DND-41 (cell line): ENCODE results near the gene RASGRF2.

Experiments
- ATAC-seq: fragments of 200-7000 bp; cut with Tn5 transposase; 3 replicates; pipeline ENCODE4 v1.9.1; 2021; ENCODE audit warnings: low read depth; ENCODE audit not compliant: insufficient read depth
- DNase-seq: peaks from one replicate; pipeline ENCODE4 v3.0.0-alpha.2; 2020
- H2AFZ ChIP-seq: 2 replicates; pipeline ENCODE4 v1.6.0; 2012; ENCODE audit warnings: low read depth, low read length
- H3K27ac ChIP-seq: 2 replicates; pipeline ENCODE4 v1.5.1; 2012; ENCODE audit warnings: low read length, inconsistent platforms
- H3K27me3 ChIP-seq: fragments of 200-600 bp; sonication (generic); 2 replicates; pipeline ENCODE4 v1.6.0; 2012; ENCODE audit warnings: low read length, mild to moderate bottlenecking, inconsistent platforms; ENCODE audit not compliant: insufficient read depth, poor library complexity
- H3K36me3 ChIP-seq: 2 replicates; pipeline ENCODE4 v1.5.1; 2012; ENCODE audit warnings: low read length, inconsistent platforms; ENCODE audit not compliant: insufficient read depth
- H3K4me1 ChIP-seq: 2 replicates; pipeline ENCODE4 v1.5.1; 2012; ENCODE audit warnings: mild to moderate bottlenecking, low read length; ENCODE audit not compliant: insufficient read depth
- H3K4me2 ChIP-seq: 2 replicates; pipeline ENCODE4 v1.6.0; 2012; ENCODE audit warnings: mild to moderate bottlenecking, moderate library complexity, low read length, inconsistent platforms; ENCODE audit not compliant: insufficient read depth
- H3K4me3 ChIP-seq, 2 experiments: fragments of 200-600 bp in 1 of 2; shearing (Covaris generic) in 1 of 2; 2 replicates each; pipeline ENCODE4 v1.5.1; 2012 to 2016; ENCODE audit warnings: inconsistent platforms in 2 of 2, low read length in 2 of 2, mild to moderate bottlenecking in 2 of 2, low read depth in 1 of 2, moderate library complexity in 1 of 2
- H3K79me2 ChIP-seq: 2 replicates; pipeline ENCODE4 v1.6.0; 2012; ENCODE audit warnings: low read length, inconsistent platforms; ENCODE audit not compliant: insufficient read depth
- H3K9ac ChIP-seq: 2 replicates; pipeline ENCODE4 v1.6.0; 2012; ENCODE audit warnings: low read depth, mild to moderate bottlenecking, inconsistent platforms, low read length, moderate library complexity
- H3K9me3 ChIP-seq: 2 replicates; pipeline ENCODE4 v1.5.1; 2012; ENCODE audit warnings: low read length, moderate library complexity, mild to moderate bottlenecking, inconsistent platforms; ENCODE audit not compliant: insufficient read depth, severe bottlenecking
- H4K20me1 ChIP-seq: 2 replicates; pipeline ENCODE4 v1.6.0; 2012; ENCODE audit warnings: low read length; ENCODE audit not compliant: insufficient read depth
- EZH2 ChIP-seq: IDR thresholded peaks from 3 replicates; pipeline ENCODE4 v1.6.1; 2012; ENCODE audit warnings: borderline replicate concordance, low read depth, mild to moderate bottlenecking, moderate library complexity, low read length, inconsistent platforms; ENCODE audit not compliant: severe bottlenecking
- TF ChIP-seq, protein P1 (sequence below): IDR thresholded peaks from 2 replicates; pipeline ENCODE4 v1.5.1; 2012; ENCODE audit warnings: borderline replicate concordance, low read length, moderate library complexity, mild to moderate bottlenecking; ENCODE audit not compliant: poor library complexity, severe bottlenecking; ENCODE audit errors: extremely low read depth

The RASGRF2 gene

DNA sequence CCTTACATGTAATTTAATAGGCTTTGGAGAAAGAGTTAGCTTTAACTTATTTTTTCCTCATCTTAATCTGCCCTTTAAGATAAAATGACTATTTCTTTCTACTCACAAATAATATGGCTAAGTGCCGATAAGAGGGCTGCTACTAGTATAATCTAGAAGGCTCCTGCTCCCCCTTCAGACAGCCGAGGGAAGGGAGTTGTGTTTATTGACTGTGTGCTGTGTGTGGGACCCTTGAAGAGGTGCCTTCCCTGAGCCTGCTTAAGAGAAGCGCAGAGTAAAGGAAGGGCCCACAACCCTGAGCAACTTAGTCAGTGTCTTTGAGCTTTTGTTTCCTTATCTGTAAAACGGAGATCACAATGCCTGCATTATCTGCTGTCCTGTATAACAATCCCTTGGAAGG is 244.9 kb downstream of the RASGRF2 start:
- H3K4me1 ChIP-seq = no peaks in the 10 kb centered on the region

DNA sequence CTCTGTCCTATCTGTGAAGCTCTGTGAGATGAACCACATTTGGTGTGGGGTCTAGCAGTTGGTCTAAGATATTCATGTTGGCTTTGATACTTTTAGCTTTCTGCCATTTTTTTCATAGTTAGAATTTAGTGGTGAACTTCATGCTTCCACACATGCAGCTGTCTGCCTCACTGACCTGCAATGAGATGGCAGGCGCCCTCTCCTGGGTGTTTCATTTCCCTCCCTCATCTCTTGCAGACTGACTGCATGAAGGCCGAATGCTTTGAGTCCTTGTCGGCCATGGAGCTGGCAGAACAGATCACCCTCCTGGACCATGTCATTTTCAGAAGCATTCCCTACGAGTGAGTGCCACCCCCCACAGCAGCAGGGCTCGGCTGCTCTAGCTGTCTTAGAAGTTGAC is 246.8 kb downstream of the RASGRF2 start:
- ATAC-seq = peak; percentile 53; the same call in 1 of the 3 replicates
- H4K20me1 ChIP-seq = no peaks in the 10 kb centered on the region
- H3K36me3 ChIP-seq = no peaks in the 10 kb centered on the region
- no peaks in the 10 kb centered on the region for H3K4me1 ChIP-seq
- no peak overlapping the region for H3K4me2 ChIP-seq
- no peaks in the 10 kb centered on the region for H3K9me3 ChIP-seq
- H3K27ac ChIP-seq = no peak overlapping the region
- no peaks in the 10 kb centered on the region for H3K27me3 ChIP-seq
- no peak overlapping the region for H3K4me3 ChIP-seq
- no peak overlapping the region for H2AFZ ChIP-seq
- H3K9ac ChIP-seq = no peak overlapping the region
- TF ChIP-seq EZH2 = no peak
- TF ChIP-seq, protein P1, sequence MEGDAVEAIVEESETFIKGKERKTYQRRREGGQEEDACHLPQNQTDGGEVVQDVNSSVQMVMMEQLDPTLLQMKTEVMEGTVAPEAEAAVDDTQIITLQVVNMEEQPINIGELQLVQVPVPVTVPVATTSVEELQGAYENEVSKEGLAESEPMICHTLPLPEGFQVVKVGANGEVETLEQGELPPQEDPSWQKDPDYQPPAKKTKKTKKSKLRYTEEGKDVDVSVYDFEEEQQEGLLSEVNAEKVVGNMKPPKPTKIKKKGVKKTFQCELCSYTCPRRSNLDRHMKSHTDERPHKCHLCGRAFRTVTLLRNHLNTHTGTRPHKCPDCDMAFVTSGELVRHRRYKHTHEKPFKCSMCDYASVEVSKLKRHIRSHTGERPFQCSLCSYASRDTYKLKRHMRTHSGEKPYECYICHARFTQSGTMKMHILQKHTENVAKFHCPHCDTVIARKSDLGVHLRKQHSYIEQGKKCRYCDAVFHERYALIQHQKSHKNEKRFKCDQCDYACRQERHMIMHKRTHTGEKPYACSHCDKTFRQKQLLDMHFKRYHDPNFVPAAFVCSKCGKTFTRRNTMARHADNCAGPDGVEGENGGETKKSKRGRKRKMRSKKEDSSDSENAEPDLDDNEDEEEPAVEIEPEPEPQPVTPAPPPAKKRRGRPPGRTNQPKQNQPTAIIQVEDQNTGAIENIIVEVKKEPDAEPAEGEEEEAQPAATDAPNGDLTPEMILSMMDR = peak; percentile 53
- peak; percentile 16 for DNase-seq
- H3K79me2 ChIP-seq = no peaks in the 10 kb centered on the region

More for the DNA sequence above, 244.9 kb downstream of the RASGRF2 start:
- H4K20me1 ChIP-seq = no peaks in the 10 kb centered on the region
- H2AFZ ChIP-seq = no peak overlapping the region
- H3K27me3 ChIP-seq = no peaks in the 10 kb centered on the region
- no peak overlapping the region for H3K27ac ChIP-seq
- H3K4me2 ChIP-seq = no peak overlapping the region
- DNase-seq (no peak), ATAC-seq (no peak)
- TF ChIP-seq, protein P1 = peak; percentile 18
- no peak for TF ChIP-seq EZH2
- H3K36me3 ChIP-seq = no peaks in the 10 kb centered on the region
- no peaks in the 10 kb centered on the region for H3K79me2 ChIP-seq
- H3K9ac ChIP-seq = no peak overlapping the region
- no peaks in the 10 kb centered on the region for H3K9me3 ChIP-seq
- no peak overlapping the region for H3K4me3 ChIP-seq

DNA sequence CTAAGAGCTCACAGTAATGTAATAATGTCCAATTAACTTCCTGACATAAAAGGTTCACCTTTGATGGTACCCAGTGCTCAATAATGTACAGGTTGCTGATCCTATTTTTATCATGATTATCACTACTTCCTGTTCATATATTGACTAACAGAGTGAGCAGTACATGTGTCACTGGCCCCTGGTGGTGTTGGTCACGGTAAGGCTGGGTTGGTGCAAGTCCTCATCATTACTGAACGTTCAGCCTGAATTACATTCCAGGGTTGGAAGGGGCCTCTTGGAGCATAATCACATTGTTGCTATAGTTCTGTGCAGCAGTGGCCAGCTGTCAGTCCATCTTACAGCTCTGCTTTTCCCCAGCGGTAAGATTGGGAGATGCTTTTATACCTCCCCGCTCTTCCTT is 248.7 kb downstream of the RASGRF2 start:
- no peak overlapping the region for H3K4me2 ChIP-seq
- no peak overlapping the region for H3K4me3 ChIP-seq
- no peaks in the 10 kb centered on the region for H3K36me3 ChIP-seq
- H4K20me1 ChIP-seq = no peaks in the 10 kb centered on the region
- no peaks in the 10 kb centered on the region for H3K9me3 ChIP-seq
- TF ChIP-seq, protein P1 = no peak
- TF ChIP-seq EZH2 = no peak
- no peak overlapping the region for H2AFZ ChIP-seq
- H3K9ac ChIP-seq = no peak overlapping the region
- H3K27me3 ChIP-seq = no peaks in the 10 kb centered on the region
- H3K79me2 ChIP-seq = no peaks in the 10 kb centered on the region
- ATAC-seq = no peak
- DNase-seq = no peak
- no peaks in the 10 kb centered on the region for H3K4me1 ChIP-seq
- H3K27ac ChIP-seq = no peak overlapping the region

DNA sequence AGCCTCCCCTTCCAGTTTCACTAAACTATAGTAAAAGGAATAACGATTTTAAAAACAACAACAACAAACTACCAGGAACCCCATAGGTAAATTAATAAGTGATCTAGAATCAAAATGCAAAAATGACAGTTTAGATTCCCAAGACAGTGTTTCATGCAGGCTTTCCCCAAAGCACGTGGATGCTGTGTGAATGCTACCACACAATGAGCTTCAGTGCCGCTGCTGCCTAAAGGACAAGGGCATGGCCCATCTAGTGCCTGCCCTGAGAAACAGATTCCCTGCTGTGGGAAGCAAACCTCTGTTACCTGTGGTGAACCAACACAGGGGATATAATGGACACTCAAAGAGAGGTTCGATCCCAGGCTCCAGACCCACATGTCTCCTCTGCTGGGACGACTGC is 249.2 kb downstream of the RASGRF2 start:
- H3K9me3 ChIP-seq = no peaks in the 10 kb centered on the region
- H3K27ac ChIP-seq = no peak overlapping the region
- no peaks in the 10 kb centered on the region for H3K79me2 ChIP-seq
- no peak overlapping the region for H3K4me3 ChIP-seq
- no peaks in the 10 kb centered on the region for H4K20me1 ChIP-seq
- ATAC-seq = no peak
- no peak overlapping the region for H2AFZ ChIP-seq
- no peaks in the 10 kb centered on the region for H3K4me1 ChIP-seq
- DNase-seq = no peak
- H3K36me3 ChIP-seq = no peaks in the 10 kb centered on the region
- no peak overlapping the region for H3K9ac ChIP-seq
- H3K4me2 ChIP-seq = no peak overlapping the region
- no peaks in the 10 kb centered on the region for H3K27me3 ChIP-seq
- TF ChIP-seq, protein P1 = no peak
- TF ChIP-seq EZH2 = no peak
